HUES64 (cell line): ENCODE results near the gene ZNF195. TPM values are rescaled to one million over a fixed set of nuclear protein-coding genes. Genes with fewer than 3 reads are reported as not detected.
"Not testable (repeated sequence)": the region's sequence is repeated elsewhere in the genome, so short reads cannot be mapped to it uniquely, and the experiment has no call there.

Source experiments
- H3K27ac ChIP-seq: 2 replicates; pipeline ENCODE4 v1.7.0; 2013; ENCODE audit warnings: low read depth, low read length, inconsistent platforms
- H3K27me3 ChIP-seq: 2 replicates; pipeline ENCODE4 v1.6.1; 2013; ENCODE audit warnings: mild to moderate bottlenecking, low read length; ENCODE audit not compliant: insufficient read depth
- H3K36me3 ChIP-seq: 2 replicates; pipeline ENCODE4 v1.6.1; 2013; ENCODE audit warnings: mild to moderate bottlenecking, low read length; ENCODE audit not compliant: insufficient read depth
- H3K4me1 ChIP-seq: 2 replicates; pipeline ENCODE4 v1.6.1; 2013; ENCODE audit warnings: mild to moderate bottlenecking, low read length, moderate library complexity; ENCODE audit not compliant: insufficient read depth
- H3K4me3 ChIP-seq: 2 replicates; pipeline ENCODE4 v1.5.1; 2013; ENCODE audit warnings: mild to moderate bottlenecking, low read length, moderate library complexity
- H3K9ac ChIP-seq: 2 replicates; pipeline ENCODE4 v1.6.1; 2013; ENCODE audit warnings: mild to moderate bottlenecking, low read depth, low read length
- H3K9me3 ChIP-seq: 2 replicates; pipeline ENCODE4 v1.6.1; 2013; ENCODE audit warnings: low read depth, low read length; ENCODE audit not compliant: insufficient read depth
- WGBS: fragments of 150-250, 120-280 bp; methylation state at CpG from one replicate; pipeline ENCODE4 v1.1.7; 2013; ENCODE audit warnings: missing lambda C conversion rate; 5-methylcytosine and 5-hydroxymethylcytosine counted together
- polyA plus RNA-seq, 2 experiments: library from polyadenylated mRNA; stranded (reverse); fragments of 50-300 nt; gene quantifications; one replicate each; pipeline ENCODE4 v1.2.3, GENCODE V29; 2013

Gene ZNF195
- polyA plus RNA-seq (2013, experiment 1 of 2) = 50.5 TPM
- 48.2 TPM for polyA plus RNA-seq (2013, experiment 2 of 2)

DNA sequence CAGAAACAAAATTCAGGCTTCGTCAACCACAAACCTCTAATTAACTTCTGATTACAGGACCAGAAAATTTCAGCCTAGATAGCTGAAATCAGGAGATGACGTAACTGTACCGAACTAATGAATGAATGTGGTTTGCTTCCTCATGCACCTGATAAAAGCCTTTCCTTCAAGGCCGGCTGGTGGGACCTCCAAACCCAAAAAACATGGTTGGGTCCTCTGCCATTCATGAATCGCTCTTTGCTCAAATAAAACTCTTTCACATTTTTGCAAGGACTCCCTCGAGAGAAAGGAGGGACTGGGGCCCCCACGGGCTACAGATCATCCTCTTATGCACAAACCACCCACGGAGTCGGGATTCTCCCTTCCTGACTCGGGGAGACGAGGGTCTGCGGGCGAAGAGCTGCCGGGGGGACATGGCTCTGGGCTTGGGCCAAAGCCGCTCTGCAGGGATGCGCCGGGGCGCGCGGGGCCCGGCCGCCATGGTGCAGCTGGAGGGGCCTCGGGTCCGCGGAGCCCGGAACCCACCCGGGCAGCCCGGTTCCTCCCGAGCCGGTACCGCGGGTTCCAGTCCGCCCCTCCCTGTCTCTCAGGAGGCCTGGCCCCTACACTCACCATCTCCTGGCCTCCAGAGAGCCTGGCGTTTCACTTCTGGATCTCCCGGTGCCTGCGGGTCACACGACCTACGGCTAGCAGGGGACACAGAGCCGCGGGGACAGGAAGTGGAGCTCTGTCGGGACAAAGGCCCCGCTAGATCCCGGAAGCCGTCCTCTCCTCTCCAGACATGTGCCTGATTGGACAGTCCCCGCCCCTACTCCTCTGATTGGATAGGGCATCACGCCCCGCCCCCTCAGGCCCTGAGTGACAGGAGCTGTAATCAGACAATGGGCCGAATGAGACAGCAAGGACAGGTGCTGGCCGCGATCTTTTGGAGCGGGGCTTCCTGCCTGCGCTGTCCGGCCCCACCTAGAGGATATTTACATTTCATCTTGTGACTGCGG, at the start of gene ZNF195:
TSS of gene ZNF195 (minus strand) at position 721 of the 998 bp plus-strand sequence. CDS start at position 615, 106 bp downstream.
- H3K9ac ChIP-seq = peak within 1 kb of the TSS; percentile 98
- H3K27ac ChIP-seq = peak within 1 kb of the TSS; percentile 87
- H3K4me3 ChIP-seq = peak within 1 kb of the TSS; percentile 97
- under 1% methylated on average over 53 of the region's 54 CpGs for WGBS
- H3K36me3 ChIP-seq = peaks cover 58% of the 10 kb centered on the region
- peaks cover 30% of the 10 kb centered on the region for H3K4me1 ChIP-seq
- H3K27me3 ChIP-seq = no peaks in the 10 kb centered on the region
- H3K9me3 ChIP-seq = no peaks in the 10 kb centered on the region

DNA sequence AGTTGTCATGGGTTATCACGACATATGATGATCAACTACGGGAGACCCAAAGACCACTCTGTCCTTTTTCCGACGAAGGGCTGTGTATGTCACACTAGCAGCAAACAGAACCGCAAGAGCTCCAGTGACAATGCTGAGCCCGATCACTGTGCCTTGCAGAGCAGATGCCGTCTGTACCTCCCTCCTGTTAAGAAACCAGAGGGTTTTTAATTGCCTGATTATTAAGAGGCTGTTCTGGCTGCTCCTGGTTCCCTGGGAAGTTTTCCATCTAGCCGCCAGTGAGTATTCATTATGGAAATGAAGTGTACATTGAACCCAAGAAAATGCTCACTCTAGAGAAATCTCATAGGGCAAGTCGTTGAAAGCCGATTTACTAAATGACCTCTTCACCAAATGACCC, 49.1 kb upstream of the ZNF195 start:
- WGBS = 93% methylated on average over 8 of the region's 10 CpGs
- not testable (repeated sequence) for H3K27ac ChIP-seq, H3K4me1 ChIP-seq, H3K9ac ChIP-seq, H3K9me3 ChIP-seq, H3K4me3 ChIP-seq, H3K36me3 ChIP-seq
- H3K27me3 ChIP-seq = peaks cover 11% of the 10 kb centered on the region

DNA sequence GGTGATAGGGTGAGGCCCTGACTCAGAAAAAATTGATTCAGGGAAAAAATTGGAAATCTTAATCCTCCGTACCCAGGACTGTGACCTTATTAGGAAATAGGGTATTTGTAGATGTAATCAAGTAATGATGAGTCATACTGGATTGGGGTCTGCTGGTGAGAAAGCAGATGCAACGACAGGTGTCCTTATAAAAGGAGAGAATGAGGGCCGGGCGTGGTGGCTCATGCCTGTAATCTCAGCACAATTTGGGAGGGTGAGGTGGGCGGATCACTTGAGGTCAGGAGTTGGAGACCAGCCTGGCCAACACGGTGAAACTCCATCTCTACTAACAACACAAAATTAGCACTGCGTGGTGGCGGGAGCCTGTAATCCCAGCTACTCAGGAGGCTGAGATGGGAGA, 47.6 kb upstream of the ZNF195 start:
- not testable (repeated sequence) for H3K4me3 ChIP-seq, H3K27ac ChIP-seq, H3K9ac ChIP-seq, H3K4me1 ChIP-seq, H3K36me3 ChIP-seq, H3K9me3 ChIP-seq
- H3K27me3 ChIP-seq = peaks cover 11% of the 10 kb centered on the region
- 94% methylated on average over 8 of the region's 8 CpGs for WGBS

DNA sequence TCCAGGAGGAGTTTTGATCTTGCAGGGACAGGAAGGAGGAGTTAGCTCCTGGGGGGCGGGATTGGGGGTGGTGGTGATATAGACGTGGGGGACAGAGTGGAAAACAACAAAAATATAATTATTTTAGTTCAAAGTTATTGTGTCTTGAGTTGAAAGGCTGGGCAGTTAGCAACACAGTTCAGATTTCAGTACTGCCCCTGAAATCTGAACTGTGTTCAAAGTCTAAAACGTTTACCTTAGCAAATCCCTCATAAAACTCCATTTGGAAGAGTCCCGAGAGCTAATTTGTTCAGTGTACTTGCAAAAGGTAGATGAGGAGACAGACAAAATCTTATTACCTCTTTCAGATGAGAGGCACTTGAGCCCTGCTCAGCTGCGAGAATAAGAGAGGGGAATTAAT, 45.0 kb upstream of the ZNF195 start:
- not testable (repeated sequence) for H3K27ac ChIP-seq, H3K9me3 ChIP-seq, H3K36me3 ChIP-seq, H3K4me1 ChIP-seq, H3K9ac ChIP-seq
- Histone ChIP-seq H3K4me3 (peak overlapping the region; percentile 76), H3K27me3 (peaks cover 11% of the 10 kb centered on the region)
- 86% methylated on average over 1 of the region's 5 CpGs for WGBS

DNA sequence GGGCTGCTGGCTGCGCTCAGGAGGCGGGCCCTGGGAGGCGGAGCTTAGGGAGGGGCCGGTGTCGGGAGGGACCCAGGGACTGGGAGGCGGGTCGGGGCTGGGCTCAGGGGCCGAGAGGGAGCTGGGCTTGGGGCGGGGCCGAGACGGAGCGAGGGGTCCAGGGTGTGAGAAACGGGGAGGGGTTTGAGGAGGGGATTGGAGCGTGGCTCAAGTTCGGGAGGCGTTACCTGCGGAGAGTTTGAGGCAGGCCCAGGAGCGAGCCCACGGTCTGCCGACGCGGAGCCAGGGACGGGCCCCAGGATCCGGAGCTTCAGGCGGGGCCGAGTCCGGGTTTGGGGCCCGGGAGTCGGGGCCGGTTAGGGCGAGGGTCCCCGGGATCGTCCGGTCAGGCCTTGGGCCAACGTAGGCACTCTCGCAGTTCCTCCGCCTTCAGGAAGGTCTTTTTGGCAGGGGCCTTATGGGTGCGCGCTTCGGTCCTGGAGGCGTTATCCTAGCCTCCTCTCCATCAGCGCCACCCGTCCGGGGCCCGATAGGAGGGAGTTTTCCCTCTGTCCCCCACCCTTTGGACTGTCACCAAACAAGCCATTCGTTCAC, 44.3 kb upstream of the ZNF195 start:
- H3K9ac ChIP-seq = peak overlapping the region; percentile 67; the same call in 1 of the 2 replicates
- H3K27ac ChIP-seq, H3K9me3 ChIP-seq, H3K4me1 ChIP-seq, H3K36me3 ChIP-seq: not testable (repeated sequence)
- H3K4me3 ChIP-seq = peak overlapping the region; percentile 76
- under 1% methylated on average over 45 of the region's 46 CpGs for WGBS
- H3K27me3 ChIP-seq = peaks cover 11% of the 10 kb centered on the region

DNA sequence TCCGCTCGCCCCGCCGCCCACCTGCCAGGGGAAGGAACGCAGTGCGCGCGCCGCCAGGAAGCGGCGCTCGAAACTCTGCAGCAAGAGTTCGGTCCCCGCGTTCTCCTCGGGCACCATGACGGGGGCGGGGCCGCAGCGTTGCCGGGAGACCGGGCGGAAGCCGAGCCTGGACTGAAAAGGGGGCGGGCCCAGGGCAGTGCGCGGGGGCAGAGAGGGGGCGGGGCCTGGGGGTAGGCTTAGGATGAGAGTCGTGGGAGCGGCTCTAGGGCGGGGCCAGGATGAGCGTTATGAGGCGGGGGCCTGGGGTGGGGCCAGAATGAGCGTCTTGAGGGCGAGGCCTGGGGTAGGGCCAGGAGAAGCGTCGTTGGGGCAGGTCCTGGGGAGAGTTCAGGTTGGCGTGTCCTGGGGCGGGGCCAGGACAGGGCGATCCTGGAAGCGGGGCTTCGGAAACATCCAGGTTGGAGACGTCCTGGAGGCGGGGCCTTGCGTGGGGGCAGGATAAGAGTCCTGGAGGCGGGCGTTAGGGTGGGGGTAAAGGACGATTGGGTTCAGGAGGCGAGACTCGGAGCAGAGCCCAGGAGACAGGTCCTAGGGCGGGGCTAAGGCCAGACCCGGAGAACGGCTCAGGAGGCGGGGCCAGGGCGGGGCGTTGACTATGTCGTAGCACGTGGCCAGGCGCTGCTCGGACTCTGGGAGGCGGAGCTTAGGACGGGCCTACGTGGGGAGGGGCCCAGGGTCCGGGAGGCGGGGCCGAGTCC, 43.6 kb upstream of the ZNF195 start:
- Histone ChIP-seq H3K27ac (peak overlapping the region; percentile 53), H3K9ac (peak overlapping the region; percentile 84), H3K4me3 (peak overlapping the region; percentile 78), H3K27me3 (peaks cover 11% of the 10 kb centered on the region)
- H3K4me1 ChIP-seq, H3K9me3 ChIP-seq, H3K36me3 ChIP-seq: not testable (repeated sequence)
- under 1% methylated on average over 66 of the region's 66 CpGs for WGBS

DNA sequence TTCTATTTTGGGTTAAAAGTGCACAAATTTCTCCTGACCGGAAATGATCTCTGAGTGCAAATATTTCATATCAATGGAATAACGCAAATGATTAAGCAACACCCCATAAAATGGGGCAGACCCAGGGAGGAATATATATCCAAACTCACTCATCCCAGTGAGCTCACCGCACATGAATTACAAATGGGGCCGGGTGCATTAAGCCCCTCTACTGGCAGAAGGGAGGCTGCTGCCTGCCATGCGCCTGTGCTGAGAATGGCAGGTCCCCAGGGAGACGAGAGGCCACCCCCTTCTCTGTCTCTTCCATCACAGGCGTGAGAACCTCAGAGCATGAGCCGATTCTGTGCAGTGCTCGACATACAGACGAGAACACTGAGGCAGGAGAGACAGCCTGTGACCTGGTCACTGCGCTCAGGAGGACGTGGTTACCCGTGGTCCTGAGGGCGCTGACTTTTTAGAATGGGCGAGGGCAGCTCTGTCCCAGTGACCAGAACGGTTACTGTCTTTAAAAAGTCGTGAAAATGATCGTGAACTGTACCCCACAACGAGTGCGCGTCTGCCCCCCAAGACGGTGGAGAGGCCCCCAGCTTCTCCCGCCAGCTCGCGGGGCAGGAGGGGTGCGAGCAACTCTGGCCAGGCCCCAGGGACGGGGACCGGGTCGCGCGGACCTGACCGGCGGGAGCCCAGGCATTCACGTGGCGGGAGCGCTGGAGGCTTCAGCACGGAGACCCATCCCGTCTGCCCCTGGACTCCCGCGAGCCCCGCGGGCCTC, 42.8 kb upstream of the ZNF195 start:
- H3K36me3 ChIP-seq, H3K4me1 ChIP-seq, H3K9me3 ChIP-seq: not testable (repeated sequence)
- Histone ChIP-seq H3K27me3 (peaks cover 11% of the 10 kb centered on the region), H3K27ac (peak overlapping the region; percentile 52), H3K4me3 (peak overlapping the region; percentile 78), H3K9ac (peak overlapping the region; percentile 84)
- 8% methylated on average over 38 of the region's 42 CpGs for WGBS

DNA sequence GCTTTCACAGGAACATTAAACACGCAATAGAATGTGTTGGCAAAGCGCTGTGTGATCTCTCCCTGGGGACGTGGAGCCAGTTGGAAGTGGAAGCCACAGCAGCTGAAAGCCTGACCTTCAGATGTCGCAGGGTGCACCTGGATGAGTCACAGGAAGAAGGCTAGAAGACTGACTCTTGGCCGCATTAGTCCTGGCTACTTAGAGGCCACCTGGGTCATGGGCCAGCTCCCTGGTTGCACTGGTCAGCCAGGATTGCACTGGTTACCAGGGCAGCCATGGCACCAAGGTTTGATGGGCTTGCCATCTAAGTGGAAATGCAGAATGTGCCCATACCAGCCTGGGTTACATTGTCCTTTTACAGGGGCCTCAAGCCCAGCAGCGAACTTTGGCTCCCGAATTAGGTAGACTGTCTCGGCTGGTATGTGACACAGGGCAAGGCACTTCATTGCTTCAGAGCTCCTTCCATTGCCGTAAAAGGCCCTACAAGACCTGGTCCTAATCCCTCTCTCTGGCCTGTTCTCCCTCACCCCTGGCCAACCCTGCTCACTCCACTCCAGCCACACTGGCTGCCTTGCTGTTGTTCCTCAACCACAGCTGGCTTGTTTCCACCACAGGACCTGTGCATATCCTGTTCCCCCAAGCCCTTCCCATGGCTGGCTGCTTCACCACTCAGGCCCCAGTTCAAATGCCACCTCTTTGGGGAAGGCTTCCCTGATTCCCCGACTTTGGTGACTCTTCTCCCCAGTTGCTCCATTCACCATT, 41.5 kb upstream of the ZNF195 start:
- not testable (repeated sequence) for H3K9me3 ChIP-seq, H3K36me3 ChIP-seq, H3K4me1 ChIP-seq, H3K27ac ChIP-seq, H3K4me3 ChIP-seq, H3K9ac ChIP-seq
- WGBS = 89% methylated on average over 9 of the region's 10 CpGs
- peaks cover 11% of the 10 kb centered on the region for H3K27me3 ChIP-seq

DNA sequence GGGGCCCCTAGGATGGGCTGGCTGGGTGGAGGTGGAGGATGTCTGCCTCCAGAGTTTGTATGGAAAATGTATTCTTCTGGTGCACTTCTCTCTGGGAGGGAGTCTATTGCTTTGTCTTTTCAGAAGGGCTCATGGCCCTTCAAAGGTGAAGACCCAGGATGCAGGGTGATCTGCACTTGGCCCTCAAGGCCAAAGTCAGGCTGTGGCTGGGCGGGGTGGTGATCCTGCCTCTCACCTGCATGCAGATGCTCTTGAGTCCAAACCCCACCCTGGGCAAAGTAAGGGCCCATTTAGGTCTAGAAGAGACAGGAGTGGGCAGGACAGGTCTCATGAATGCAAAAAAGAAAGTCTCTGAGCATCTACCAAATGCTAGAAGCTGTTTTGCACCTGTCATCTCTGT, 40.5 kb upstream of the ZNF195 start:
- not testable (repeated sequence) for H3K27ac ChIP-seq, H3K4me3 ChIP-seq, H3K36me3 ChIP-seq, H3K27me3 ChIP-seq, H3K4me1 ChIP-seq, H3K9ac ChIP-seq, H3K9me3 ChIP-seq
- 100% methylated on average over 1 of the region's 1 CpG for WGBS

DNA sequence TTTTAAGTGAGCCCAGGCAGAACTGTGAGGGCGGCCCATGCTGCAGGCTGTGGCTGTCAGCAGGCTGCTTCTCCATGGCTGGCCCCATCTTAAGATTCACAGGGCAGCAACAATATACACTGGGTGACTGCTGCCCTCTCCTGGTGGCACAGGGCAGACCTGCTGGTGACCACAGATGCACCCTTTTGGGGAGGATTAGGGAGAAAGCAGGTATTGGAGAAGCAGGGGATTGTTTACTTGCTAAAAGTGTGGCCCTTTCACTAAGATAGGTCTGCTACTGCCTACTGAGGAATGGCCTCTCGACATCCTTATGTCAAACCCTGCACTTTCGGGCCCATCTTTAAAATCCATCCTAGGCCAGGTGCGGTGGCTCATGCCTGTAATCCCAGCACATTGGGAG, 38.1 kb upstream of the ZNF195 start:
- not testable (repeated sequence) for H3K27ac ChIP-seq, H3K9ac ChIP-seq, H3K4me3 ChIP-seq, H3K4me1 ChIP-seq, H3K36me3 ChIP-seq, H3K27me3 ChIP-seq, H3K9me3 ChIP-seq
- WGBS = 74% methylated on average over 4 of the region's 4 CpGs
